Breast epithelium (tissue), 3 donors: Measurements from ENCODE around the gene HGD.
"Not testable (repeated sequence)": the region's sequence is repeated elsewhere in the genome, so short reads cannot be mapped to it uniquely, and the experiment has no call there.

Experiments
- POLR2A ChIP-seq: fragments of 450-650 bp; IDR thresholded peaks from one replicate; pipeline ENCODE4 v1.6.1; 2016; ENCODE audit warnings: antibody characterized with exemption, mild to moderate bottlenecking, moderate library complexity
- TF ChIP-seq, protein P1 (sequence below), 3 donors: fragments of 450-650 bp; IDR thresholded peaks; one replicate each; pipeline ENCODE4 v1.5.1; 2016 to 2017; ENCODE audit warnings: antibody characterized with exemption in 3 of 3, mild to moderate bottlenecking in 3 of 3, moderate library complexity in 3 of 3

DNA sequence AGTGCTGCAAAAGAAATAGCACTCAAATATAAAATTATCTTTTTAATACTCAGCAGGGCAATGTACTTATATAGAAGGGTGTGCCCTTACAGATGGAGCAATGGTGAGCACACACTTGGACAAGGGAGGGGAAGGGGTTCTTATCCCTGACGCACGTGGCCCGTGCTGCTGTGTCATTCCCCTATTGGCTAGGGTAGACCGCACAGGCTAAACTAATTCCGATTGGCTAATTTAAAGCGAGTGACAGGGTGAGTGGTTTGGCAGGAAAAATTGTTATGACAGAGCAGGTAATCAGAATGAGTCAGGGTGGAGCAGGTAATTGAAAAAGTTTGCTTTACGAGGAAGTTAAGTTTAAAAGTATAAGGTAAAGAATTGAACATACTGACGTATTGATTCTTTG, 65.3 kb downstream of the HGD start:
- TF ChIP-seq, protein P1, sequence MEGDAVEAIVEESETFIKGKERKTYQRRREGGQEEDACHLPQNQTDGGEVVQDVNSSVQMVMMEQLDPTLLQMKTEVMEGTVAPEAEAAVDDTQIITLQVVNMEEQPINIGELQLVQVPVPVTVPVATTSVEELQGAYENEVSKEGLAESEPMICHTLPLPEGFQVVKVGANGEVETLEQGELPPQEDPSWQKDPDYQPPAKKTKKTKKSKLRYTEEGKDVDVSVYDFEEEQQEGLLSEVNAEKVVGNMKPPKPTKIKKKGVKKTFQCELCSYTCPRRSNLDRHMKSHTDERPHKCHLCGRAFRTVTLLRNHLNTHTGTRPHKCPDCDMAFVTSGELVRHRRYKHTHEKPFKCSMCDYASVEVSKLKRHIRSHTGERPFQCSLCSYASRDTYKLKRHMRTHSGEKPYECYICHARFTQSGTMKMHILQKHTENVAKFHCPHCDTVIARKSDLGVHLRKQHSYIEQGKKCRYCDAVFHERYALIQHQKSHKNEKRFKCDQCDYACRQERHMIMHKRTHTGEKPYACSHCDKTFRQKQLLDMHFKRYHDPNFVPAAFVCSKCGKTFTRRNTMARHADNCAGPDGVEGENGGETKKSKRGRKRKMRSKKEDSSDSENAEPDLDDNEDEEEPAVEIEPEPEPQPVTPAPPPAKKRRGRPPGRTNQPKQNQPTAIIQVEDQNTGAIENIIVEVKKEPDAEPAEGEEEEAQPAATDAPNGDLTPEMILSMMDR (IDR thresholded peaks at IDR 0.05), result not testable (repeated sequence)
- not testable (repeated sequence) for TF ChIP-seq POLR2A
